K562 (cell line): ENCODE measurements around the gene LLCFC1. TPM values are rescaled to one million over a fixed set of nuclear protein-coding genes. Genes with fewer than 3 reads are reported as not detected.
A peak's percentile ranks its signal among the peaks of the same experiment; 100 is the strongest.

Experiments used
- AFF4 ChIP-seq: sonication (generic); formaldehyde crosslinking; IDR thresholded peaks from 2 replicates; pipeline ENCODE4 v1.8.0; 2023; ENCODE audit warnings: mild to moderate bottlenecking, missing genetic modification reagents
- CBX5 ChIP-seq: IDR thresholded peaks from 2 replicates; pipeline ENCODE4 v1.6.1; 2014; ENCODE audit warnings: low read depth, borderline replicate concordance
- DPF2 ChIP-seq: fragments of 450-650 bp; IDR thresholded peaks from 2 replicates; pipeline ENCODE4 v1.6.1; 2016
- GMEB1 ChIP-seq: fragments of 250-450 bp; sonication (Bioruptor Pico); IDR thresholded peaks from 2 replicates; pipeline ENCODE4 v1.4.0; 2020; ENCODE audit warnings: mild to moderate bottlenecking
- HDAC6 ChIP-seq: IDR thresholded peaks from 2 replicates; pipeline ENCODE4 v1.6.1; 2012; ENCODE audit warnings: low read depth, mild to moderate bottlenecking, control low read depth, inconsistent platforms, low read length, moderate library complexity
- HNRNPK ChIP-seq: fragments of 200-400 bp; formaldehyde crosslinking; IDR thresholded peaks from one replicate; pipeline ENCODE4 v1.6.1; 2018; ENCODE audit warnings: mild to moderate bottlenecking, low read depth, low read length; ENCODE audit not compliant: poor library complexity, severe bottlenecking
- NCOA4 ChIP-seq: fragments of 450-650 bp; IDR thresholded peaks from 2 replicates; pipeline ENCODE4 v1.6.1; 2018; ENCODE audit warnings: mild to moderate bottlenecking; ENCODE audit not compliant: partially characterized antibody
- POU5F1 ChIP-seq: fragments of 150-350 bp; IDR thresholded peaks from 2 replicates; pipeline ENCODE4 v1.6.1; 2014; ENCODE audit warnings: borderline replicate concordance, low read length, low read depth, mild to moderate bottlenecking; ENCODE audit not compliant: partially characterized antibody
- RFX1 ChIP-seq: fragments of 450-650 bp; IDR thresholded peaks from 2 replicates; pipeline ENCODE4 v1.6.1; 2016; ENCODE audit warnings: mild to moderate bottlenecking, moderate library complexity
- SIRT6 ChIP-seq: IDR thresholded peaks from one replicate; pipeline ENCODE4 v1.6.1; 2012; ENCODE audit warnings: low read depth, mild to moderate bottlenecking, control low read depth, inconsistent platforms, low read length, moderate library complexity
- TCF3 ChIP-seq: sonication (generic); formaldehyde crosslinking; IDR thresholded peaks from 2 replicates; pipeline ENCODE4 v1.4.0; 2020; ENCODE audit warnings: mild to moderate bottlenecking, missing genetic modification reagents
- ZKSCAN1 ChIP-seq: fragments of 150-350 bp; IDR thresholded peaks from 2 replicates; pipeline ENCODE4 v1.6.1; 2016; ENCODE audit warnings: low read depth, low read length
- ZNF212 ChIP-seq: fragments of 450-650 bp; formaldehyde crosslinking; IDR thresholded peaks from 2 replicates; pipeline ENCODE4 v1.4.0; 2020; ENCODE audit warnings: mild to moderate bottlenecking
- ZNF263 ChIP-seq: sonication (generic); formaldehyde crosslinking; IDR thresholded peaks from 2 replicates; pipeline ENCODE4 v1.8.0; 2022; ENCODE audit warnings: mild to moderate bottlenecking, missing genetic modification reagents, borderline replicate concordance
- polyA plus RNA-seq, 8 experiments: library from polyadenylated mRNA; depleted of rRNA in 4 of 8; stranded (reverse) in 5 of 8; unstranded in 3 of 8; fragments of >200 nt; fragmentation: Nextera tagmentation in 2 of 8; fragmentation: Illumina TruSeq in 1 of 8; extraction: Ambion mirVana in 2 of 8; extraction: Trizol in 1 of 8; gene quantifications; 2 replicates each; pipeline versions ENCODE4 v1.2.1 to v1.2.3, GENCODE V29; 2011 to 2014; ENCODE audit warnings: inconsistent platforms in 1 of 8, missing spikeins in 1 of 8
- total RNA-seq, 7 experiments: library from RNA; depleted of rRNA in 6 of 7; stranded (reverse); fragments of >200 nt in 6 of 7; fragmentation: Illumina TruSeq in 2 of 7; extraction: Trizol in 2 of 7; gene quantifications; 2 replicates each; pipeline versions ENCODE4 v1.2.1 to v1.2.3, GENCODE V29; 2011 to 2021; ENCODE audit warnings: low replicate concordance in 1 of 7
- TF ChIP-seq, protein P1 (sequence below): fragments of 250-450 bp; sonication (Bioruptor Pico); IDR thresholded peaks from 2 replicates; pipeline ENCODE4 v1.9.0; 2021; ENCODE audit warnings: mild to moderate bottlenecking, inconsistent platforms
- TF ChIP-seq, protein P2 (sequence below): fragments of 250-450 bp; sonication (Bioruptor Pico); IDR thresholded peaks from 2 replicates; pipeline ENCODE4 v1.8.0; 2022; ENCODE audit warnings: moderate library complexity, mild to moderate bottlenecking, inconsistent platforms

The LLCFC1 gene
- total and polyA plus RNA-seq, 9 of the 15 experiments (the other 6 are each of a cell fraction or from before 2014, with no cell fraction given): not detected

GRCh38 chr7:142961973-142962926 lies 23.0 kb downstream of the LLCFC1 start, which contains the start of gene KEL (continued):
- TF ChIP-seq AFF4 (CRISPR knock-in tag) (peak; percentile 18; the same call in 1 of the 2 replicates), ZNF212 (CRISPR knock-in tag) (no peak), ZNF263 (CRISPR knock-in tag) (no peak; the same call in 1 of the 2 replicates), NCOA4 (no peak), ZKSCAN1 (peak; percentile 81), CBX5 (no peak), SIRT6 (no peak), POU5F1 (no peak), GMEB1 (no peak; the same call in 1 of the 2 replicates), HDAC6 (no peak), HNRNPK (no peak), TCF3 (CRISPR knock-in tag) (peak; percentile 95), DPF2 (peak; percentile 98), RFX1 (no peak)
- TF ChIP-seq, protein P1, sequence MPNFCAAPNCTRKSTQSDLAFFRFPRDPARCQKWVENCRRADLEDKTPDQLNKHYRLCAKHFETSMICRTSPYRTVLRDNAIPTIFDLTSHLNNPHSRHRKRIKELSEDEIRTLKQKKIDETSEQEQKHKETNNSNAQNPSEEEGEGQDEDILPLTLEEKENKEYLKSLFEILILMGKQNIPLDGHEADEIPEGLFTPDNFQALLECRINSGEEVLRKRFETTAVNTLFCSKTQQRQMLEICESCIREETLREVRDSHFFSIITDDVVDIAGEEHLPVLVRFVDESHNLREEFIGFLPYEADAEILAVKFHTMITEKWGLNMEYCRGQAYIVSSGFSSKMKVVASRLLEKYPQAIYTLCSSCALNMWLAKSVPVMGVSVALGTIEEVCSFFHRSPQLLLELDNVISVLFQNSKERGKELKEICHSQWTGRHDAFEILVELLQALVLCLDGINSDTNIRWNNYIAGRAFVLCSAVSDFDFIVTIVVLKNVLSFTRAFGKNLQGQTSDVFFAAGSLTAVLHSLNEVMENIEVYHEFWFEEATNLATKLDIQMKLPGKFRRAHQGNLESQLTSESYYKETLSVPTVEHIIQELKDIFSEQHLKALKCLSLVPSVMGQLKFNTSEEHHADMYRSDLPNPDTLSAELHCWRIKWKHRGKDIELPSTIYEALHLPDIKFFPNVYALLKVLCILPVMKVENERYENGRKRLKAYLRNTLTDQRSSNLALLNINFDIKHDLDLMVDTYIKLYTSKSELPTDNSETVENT: no peak
- TF ChIP-seq, protein P2, sequence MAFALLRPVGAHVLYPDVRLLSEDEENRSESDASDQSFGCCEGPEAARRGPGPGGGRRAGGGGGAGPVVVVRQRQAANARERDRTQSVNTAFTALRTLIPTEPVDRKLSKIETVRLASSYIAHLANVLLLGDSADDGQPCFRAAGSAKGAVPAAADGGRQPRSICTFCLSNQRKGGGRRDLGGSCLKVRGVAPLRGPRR (CRISPR knock-in tag): 0 out of 2 replicates have a peak, but pooled peaks have one; percentile 28
